DMS153 treated with DMSO at 0.1 percent for 48 hours (cell line): ENCODE results near the gene CD8A.
"Not testable (repeated sequence)": the region's sequence is repeated elsewhere in the genome, so short reads cannot be mapped to it uniquely, and the experiment has no call there.

ENCODE experiments used
- DNase-seq: peaks from one replicate; lab custom pipeline; 2025; ENCODE audit not compliant: unreplicated experiment; lab: John Stamatoyannopoulos, UW

Gene CD8A

GRCh38 chr2:86790676-86791572 lies at the start of gene CD8A:
Gene CD8A, minus strand, starts transcription at chr2:86790913. Its CDS starts 88 bp downstream, at chr2:86790825.
- no peak for DNase-seq

GRCh38 chr2:86839871-86840548 lies 49.3 kb upstream of the CD8A start:
- DNase-seq, result not testable (repeated sequence)

- not testable (repeated sequence) for DNase-seq
These were observed 48.7 kb upstream of the CD8A start for GRCh38 chr2:86839455-86839854.

- DNase-seq, result not testable (repeated sequence)
These were observed 47.0 kb upstream of the CD8A start for GRCh38 chr2:86837714-86838113.

- not testable (repeated sequence) for DNase-seq
These were observed 46.4 kb upstream of the CD8A start for GRCh38 chr2:86836915-86837695.

- DNase-seq, result not testable (repeated sequence)
These were observed 44.8 kb upstream of the CD8A start for GRCh38 chr2:86835548-86835889.

GRCh38 chr2:86833315-86833714 lies 42.6 kb upstream of the CD8A start:
- DNase-seq, result no peak

GRCh38 chr2:86832334-86833096 lies 41.8 kb upstream of the CD8A start:
- DNase-seq, result no peak

GRCh38 chr2:86831537-86831936 lies 40.8 kb upstream of the CD8A start:
- no peak for DNase-seq

- no peak for DNase-seq
These were observed 36.2 kb upstream of the CD8A start for GRCh38 chr2:86826951-86827350.

- DNase-seq, result no peak
These were observed 35.1 kb upstream of the CD8A start for GRCh38 chr2:86825693-86826381.

- no peak for DNase-seq
These were observed 34.5 kb upstream of the CD8A start for GRCh38 chr2:86825036-86825692.

GRCh38 chr2:86822668-86823345 lies 32.1 kb upstream of the CD8A start:
- DNase-seq, result no peak

- DNase-seq, result no peak
These were observed 31.1 kb upstream of the CD8A start for GRCh38 chr2:86821842-86822241.

GRCh38 chr2:86821306-86821705 lies 30.6 kb upstream of the CD8A start:
- no peak for DNase-seq

GRCh38 chr2:86818957-86819356 lies 28.2 kb upstream of the CD8A start:
- DNase-seq, result no peak

GRCh38 chr2:86818114-86818801 lies 27.5 kb upstream of the CD8A start:
- DNase-seq, result no peak

GRCh38 chr2:86815611-86816010 lies 24.9 kb upstream of the CD8A start:
- DNase-seq, result no peak
